PC-3 (cell line): Measurements from ENCODE around the gene PKP2.

Experiments used
- CTCF ChIP-seq: fragments of 300-600 bp; sonication (generic); conservative IDR thresholded peaks from 2 replicates; pipeline ENCODE4 v1.5.1; 2017; ENCODE audit warnings: antibody characterized with exemption, low read depth, mild to moderate bottlenecking, low read length
- EZH2 ChIP-seq: fragments of 300-600 bp; sonication (generic); IDR thresholded peaks from one replicate; pipeline ENCODE4 v1.6.1; 2017; ENCODE audit warnings: antibody characterized with exemption, mild to moderate bottlenecking, low read length; ENCODE audit not compliant: unreplicated experiment
- EZH2phosphoT487 ChIP-seq: fragments of 300-600 bp; sonication (generic); IDR thresholded peaks from 2 replicates; pipeline ENCODE4 v1.6.1; 2018; ENCODE audit warnings: mild to moderate bottlenecking, antibody characterized with exemption, low read length, borderline replicate concordance

GRCh38 chr12:32824596-32824995 lies 72.0 kb downstream of the PKP2 start:
- TF ChIP-seq CTCF: no peak
- no peak for TF ChIP-seq EZH2
- TF ChIP-seq EZH2phosphoT487: no peak
